HL-60/S4 (cell line): ENCODE data around the gene ST8SIA6.

Experiments used
- in situ Hi-C: fragments of 300-500 bp; cut with MboI; formaldehyde crosslinking; loops from 2 replicates; pipeline ENCODE4 v1.14.3; 2022; ENCODE audit warnings: low sequenced_read_pairs

Gene ST8SIA6

DNA sequence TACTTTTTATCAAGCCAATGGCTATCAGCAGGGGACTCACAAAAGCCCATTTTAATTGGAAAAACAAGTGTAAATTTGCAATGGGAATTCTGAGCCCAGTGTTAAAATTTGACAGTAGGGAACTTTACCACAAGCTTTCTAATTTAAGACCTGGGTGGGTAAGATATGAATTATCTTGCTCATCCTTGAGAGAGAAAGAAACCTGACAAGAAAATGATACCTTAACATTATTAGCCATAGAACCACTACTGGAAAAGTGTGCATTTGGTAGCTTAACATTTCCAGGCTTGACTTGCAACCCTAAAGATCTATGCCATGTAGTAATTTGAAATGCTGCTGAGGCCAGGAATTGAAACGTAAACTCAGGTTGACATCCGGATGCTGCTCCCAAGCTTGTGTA lies 2.7 kb upstream of the ST8SIA6 start:
- in situ Hi-C loops = no loop called here

DNA sequence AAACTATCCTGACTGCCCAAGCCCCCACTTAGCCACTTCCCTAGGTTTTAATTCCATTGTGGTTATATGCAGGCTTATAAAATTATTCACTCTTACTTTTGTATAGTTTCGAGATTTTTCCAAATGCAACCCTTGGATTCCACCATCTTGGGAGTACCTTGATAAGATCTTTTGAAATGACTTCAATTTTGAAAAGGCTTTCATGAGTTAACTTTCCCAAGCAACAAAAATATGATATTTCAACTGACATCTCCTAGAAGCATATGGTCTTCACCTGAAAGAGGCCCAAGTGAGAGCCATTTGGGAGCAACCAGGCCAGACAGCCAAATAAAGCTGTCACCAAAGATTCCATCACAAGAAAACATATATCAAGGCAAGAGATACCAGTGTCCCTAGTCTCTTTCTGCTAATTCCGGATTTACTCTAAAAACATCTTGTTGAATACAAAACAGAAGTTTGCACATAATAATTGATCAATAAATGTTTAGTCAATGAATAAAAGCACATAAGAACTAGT lies 1.7 kb upstream of the ST8SIA6 start:
- in situ Hi-C loops = no loop called here

DNA sequence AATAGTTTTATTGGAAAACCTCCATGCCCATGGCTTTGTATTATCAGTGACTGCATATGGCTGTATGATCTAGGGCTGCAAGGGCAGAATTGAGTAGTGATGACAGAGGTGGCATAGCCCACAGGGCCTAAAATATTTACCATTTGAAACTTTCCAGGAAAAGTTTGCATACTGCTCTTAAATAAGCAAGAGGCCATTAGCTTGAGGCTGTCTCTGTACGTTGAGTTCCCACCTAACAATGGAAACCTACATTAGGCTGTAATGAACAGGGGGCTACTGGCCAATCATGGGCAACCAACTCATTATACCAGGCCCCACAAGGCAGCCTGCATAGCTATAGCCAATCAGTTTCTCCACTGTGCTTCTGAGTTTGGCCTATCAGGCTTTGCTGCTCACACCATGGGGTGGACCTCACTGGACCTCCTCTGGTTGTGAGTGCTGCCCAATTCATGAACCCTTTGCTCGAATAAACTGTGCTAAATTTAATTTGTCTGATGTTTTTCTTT lies 673 bp upstream of the ST8SIA6 start:
- in situ Hi-C loops = no loop called here

DNA sequence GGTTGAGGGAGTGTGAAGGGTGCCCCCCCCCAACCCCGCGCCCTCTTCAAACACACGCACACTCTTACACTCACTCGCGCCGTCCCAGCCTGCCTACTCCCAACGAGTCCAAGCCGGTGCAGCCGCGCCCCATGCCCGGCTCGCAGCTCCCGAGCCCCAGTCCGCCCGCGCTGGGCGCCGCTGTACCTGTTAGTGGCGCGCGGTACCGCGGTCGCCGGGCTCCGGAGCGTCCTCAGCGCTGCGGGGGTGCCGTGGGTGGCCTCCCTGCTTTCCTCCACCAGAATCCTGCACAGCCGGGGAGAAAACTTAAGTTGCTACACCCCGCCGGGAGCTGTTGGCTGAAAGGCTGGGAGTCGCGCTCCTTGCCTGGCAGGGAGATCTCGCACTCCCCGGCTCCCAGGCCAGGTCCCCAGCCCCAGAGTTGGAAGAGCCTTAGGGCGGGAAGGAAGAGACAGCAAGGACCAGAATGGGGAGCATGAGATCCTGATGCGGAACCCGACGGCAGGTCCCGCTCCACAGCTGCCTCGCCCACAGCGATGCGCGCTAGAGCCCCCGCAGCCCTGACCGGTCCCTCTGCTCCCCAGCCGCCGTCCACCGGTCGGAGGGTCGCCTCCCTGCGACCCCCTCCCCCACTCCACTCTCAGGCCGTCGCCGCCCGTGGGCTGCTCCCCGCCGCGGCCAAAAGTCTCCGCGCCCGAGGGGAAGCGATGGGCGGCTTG lies 863 bp downstream of the ST8SIA6 start:
- in situ Hi-C loops = no loop called here

DNA sequence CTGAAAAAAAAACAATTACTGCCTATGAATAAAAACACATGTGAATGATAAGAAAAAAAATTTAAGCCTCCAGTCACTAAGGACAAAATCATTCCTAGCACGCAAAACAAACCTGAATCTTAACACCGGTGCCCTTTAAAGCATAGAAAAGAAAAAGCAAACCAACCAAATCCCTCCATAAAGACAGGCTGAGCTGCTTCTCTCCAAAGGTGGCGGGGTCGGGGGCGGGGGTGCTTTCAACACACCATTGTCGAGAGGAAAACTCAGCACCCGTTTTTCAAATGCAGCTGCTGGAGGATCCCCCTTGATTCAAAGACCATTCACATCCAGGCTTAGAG lies 1.4 kb downstream of the ST8SIA6 start:
- in situ Hi-C loops = no loop called here

DNA sequence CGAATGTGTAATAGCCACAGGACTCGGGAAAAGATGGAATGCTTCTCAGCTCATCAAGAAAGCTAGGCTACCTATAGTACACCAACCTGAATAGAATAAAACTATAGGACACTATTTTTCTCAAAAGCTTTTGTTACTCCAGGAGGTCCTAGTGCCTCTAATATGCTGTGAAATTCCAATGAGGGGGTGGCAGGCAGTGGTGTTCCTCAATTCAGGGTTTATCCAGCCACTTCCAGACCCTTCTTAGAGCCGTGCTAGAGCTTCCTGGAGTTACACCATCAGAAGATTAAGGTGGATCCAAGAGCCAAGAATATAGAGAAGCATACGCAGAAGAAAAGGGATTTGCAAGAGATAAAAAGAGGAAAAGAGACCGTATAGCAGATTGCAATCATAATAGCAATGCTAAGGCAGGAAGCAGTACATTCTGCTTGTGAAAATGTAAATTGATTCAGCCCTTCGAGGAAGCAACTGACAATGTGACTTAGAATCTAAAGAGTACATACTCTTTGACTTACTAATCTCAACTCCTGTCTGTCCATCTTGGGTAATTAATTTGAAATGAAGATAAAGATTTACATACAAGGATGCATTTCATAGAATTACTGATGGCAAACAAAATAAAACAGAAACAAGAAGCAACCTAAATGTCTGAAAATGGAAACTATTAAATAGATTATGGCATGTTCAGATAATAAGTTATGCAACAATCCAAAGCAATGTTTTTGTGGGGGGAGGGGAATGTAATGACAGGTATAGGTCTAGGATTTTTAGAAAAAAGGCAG lies 2.1 kb downstream of the ST8SIA6 start:
- in situ Hi-C loops = no loop called here

DNA sequence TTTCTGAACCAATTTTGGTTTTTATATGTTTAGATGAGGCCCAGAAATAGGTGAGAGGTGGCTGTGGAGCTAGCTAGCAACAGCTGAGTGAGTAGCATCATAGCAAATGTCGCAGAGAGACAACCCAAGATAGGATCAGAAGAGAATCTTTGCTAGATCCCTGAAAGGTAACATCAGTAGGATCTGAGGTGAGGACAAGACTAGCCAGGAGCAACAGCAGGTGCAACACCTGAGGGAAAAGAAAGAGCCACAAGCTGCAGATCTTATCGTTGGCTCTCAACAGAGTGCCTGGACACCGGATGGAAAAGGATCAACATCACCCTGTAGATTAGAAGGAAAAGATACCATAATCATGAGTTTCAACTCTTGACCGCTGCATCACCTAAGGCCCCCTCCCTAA lies 4.4 kb downstream of the ST8SIA6 start:
- in situ Hi-C loops = no loop called here

DNA sequence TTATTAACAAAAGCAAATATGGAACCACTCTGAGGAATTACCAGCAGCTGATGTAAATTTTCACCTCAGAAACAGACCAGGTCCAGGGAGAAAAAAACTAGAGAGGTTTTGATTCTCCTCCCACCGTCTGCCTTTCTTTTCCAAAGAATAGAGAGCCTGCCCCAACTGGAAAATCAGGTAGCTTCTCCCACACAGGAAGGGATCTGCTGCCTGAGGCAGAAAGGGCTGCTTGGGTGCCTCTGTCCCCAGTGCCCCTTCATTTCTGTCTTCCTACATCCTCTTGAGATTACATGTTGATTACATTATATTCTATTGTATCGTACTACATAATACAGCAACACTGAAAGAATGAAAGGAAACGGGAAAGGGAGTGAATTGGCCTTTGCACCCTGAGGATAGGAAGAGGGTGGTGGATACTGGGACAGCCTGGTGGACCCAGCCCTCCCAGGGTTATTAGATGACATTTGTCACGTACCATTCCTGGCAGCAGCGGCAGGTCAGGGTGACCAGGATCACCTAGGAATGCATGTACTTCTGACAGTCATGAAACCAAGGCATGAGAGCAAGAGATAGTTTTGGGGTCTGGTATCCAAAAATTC lies 8.9 kb downstream of the ST8SIA6 start:
- in situ Hi-C loops = loop anchor here (25.0 kb wide), 1 partner anchor 608 kb away; no protein-coding TSS in a partner anchor

DNA sequence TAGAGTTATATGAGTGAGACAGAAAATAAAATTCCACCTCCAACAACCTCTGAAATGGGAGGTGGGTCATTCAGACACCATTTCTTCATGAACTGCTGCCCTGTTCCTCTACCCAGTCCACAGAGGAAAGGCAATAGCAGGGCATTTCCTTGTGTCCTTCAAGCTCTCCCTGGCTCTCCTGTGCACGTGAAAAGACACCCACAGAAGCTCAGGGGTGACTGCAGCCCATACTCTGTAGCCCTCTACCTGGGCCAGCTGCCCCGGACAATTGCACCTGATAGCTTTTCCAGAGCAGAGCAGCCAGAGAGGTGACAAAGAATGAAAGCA lies 10.0 kb downstream of the ST8SIA6 start:
- in situ Hi-C loops = loop anchor here (25.0 kb wide), 1 partner anchor 607 kb away; no protein-coding TSS in a partner anchor

DNA sequence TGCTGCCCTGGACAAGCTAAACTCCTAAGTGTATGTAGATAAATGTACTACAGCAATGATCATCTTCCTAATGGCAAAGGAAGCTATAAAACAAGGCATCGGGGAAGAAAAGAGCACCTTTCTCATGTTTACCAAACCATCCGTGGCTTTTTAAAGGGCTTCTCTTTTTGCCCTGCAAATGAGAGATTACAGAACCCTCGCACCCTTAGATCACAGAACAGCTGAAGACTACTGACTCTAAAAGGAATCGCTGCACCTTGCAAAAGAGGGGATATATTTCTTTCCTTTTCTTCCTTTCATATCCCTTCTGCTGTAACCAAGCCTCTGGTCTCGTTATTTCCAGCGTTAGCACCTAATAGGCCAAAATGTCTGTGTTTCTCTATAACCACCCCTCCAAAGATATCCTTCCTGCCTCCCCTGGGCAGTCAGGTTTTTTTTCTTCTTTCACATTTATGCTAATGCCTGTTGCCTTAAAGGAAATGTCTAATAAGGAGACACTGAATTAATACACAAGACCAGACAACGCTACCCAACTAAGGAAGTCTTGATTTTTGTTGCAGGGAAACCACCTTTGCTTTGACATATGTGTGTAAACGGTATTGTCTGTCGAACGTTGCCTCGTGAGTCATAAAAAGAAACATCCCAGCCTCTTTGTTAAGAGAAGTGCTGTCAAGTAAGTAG lies 10.5 kb downstream of the ST8SIA6 start:
- in situ Hi-C loops = loop anchor here (25.0 kb wide), 1 partner anchor 607 kb away; no protein-coding TSS in a partner anchor

DNA sequence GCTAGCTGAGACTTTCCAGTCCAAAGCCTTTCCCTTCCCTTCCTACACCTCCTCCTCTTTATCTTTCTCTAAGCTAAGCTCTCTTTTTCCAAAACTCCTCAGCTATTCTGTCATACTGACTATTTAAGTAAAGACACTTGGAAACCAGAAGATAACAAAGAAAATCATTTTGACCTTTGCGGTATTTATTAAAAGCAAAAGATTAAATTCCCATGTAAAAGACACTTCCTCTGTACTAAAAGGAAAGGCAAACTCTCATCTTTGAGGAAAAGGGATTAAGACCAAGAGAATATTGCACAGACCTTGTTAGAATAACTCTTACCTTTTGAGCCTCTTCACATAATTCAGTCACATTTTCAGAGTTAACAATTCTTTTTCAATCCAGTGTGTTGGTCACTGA lies 15.8 kb downstream of the ST8SIA6 start:
- in situ Hi-C loops = loop anchor here (25.0 kb wide), 1 partner anchor 601 kb away; no protein-coding TSS in a partner anchor

DNA sequence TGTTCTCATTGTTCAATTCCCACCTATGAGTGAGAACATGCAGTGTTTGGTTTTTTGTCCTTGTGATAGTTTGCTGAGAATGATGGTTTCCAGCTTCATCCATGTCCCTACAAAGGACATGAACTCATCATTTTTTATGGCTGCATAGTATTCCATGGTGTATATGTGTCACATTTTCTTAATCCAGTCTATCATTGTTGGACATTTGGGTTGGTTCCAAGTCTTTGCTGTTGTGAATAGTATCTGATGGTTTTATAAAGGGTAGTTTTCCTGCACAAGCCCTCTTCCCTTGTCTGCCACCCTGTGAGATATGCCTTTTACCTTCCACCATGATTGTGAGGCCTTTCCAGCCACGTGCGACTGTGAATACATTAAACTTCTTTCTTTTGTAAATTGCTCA lies 17.8 kb downstream of the ST8SIA6 start:
- in situ Hi-C loops = loop anchor here (25.0 kb wide), 1 partner anchor 599 kb away; no protein-coding TSS in a partner anchor

DNA sequence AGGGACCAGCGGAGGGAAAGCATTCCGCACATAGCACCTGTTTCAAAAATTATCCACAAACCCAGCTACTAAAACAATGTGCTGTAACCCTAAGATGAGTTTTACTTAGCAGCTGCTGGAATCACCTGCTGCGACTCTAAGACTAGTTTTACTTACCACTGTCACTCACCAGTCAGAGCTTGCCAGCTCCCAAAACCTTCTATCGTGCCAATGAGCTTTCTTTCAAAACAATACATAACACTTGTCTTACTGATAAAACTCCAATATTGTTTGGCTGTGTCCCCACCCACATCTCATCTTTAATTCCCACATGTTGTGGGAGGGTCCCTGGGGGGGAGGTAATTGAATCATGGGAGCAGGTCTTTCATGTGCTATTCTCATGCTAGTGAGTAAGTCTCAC lies 18.4 kb downstream of the ST8SIA6 start:
- in situ Hi-C loops = loop anchor here (25.0 kb wide), 1 partner anchor 599 kb away; no protein-coding TSS in a partner anchor

DNA sequence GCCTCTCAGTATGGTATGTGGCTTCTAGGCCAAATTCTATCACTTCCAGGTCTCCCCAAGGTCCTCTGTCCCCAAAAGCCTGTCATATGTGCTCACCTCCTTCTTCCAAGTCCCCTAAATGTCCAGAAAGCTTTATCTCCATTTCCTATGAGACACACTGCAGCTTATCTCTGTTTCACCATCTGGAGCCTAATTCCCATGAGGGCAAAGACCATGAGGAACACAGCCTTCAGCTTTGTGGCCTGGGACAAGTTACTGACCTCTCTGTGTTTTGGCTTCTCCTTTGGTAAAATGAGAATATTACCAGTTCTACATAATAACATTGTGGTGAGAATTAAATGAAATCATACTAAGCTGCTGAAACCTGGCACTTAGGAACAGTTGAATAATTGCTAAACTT lies 19.2 kb downstream of the ST8SIA6 start:
- in situ Hi-C loops = loop anchor here (25.0 kb wide), 1 partner anchor 598 kb away; no protein-coding TSS in a partner anchor

DNA sequence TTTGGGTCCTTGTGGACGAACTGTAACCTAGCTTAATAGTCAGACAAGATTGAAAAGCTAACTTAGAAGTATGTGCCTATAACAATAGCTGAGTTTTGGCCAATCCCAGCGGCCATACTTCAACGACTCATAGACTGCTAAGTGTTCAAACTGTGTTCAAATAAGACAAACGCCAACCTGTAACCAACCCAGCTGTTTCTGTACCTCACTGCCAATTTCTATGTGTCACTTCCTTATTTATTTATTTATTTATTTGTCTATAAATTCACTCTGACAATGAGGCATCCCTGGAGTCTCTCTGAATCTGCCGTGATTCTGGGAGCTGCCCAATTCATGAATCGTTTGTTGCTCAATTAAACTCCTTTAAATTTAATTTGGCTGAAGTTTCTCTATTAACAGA lies 21.7 kb downstream of the ST8SIA6 start:
- in situ Hi-C loops = loop anchor here (25.0 kb wide), 1 partner anchor 595 kb away; no protein-coding TSS in a partner anchor

DNA sequence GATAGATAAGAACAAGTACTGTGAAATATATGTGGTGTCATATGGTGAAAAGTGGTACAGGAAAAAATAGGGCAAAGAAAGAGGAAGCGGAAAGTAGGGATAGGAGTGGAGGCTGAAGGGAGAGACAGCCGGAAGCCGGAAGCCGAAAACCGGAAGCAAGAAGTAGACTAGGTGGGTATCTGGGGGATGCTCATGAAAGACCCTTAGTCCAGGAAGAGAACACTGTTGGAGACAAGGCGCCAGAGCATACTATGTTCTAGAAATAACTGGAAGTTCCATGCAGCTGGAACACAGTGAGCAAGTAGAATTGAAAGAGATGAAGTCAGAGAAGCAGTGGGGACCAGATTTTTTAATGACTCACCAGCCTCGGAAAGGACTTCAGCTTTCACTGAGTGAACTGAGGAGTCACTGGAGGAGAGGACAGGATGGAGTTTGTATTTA lies 22.5 kb downstream of the ST8SIA6 start:
- in situ Hi-C loops = loop anchor here (25.0 kb wide), 1 partner anchor 595 kb away; no protein-coding TSS in a partner anchor

DNA sequence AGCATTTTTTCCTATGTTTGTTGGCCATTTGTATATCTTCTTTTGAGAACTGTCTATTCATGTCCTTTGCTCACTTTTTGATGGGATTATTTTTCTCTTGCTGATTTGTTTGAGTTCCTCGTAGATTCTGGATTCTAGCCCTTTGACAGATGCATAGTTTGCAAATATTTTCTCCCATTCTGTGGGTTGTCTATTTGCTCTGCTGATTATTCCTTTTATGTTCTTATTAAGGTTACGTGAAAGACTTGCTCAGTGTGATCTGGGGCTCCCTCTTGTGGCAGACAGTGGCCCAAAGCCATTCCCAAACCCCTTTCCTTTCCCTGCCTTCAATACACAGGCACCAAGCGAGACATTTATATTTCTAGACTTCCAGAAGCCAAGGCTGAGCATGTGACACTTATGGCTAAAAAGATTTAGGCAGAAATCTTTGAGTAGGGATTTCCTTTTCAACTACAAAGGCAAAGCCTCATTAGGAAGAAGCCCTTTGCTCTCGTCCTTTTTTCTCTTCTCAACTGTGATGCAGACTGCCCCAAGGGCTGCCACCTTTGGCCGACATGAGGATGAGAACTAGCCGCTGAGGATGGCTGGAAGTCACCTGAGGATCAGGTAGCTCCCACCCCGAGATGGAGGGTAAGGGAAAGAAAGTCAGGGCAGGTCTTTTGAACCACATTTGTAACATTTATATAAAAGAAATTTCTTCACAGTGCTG lies 23.6 kb downstream of the ST8SIA6 start:
- in situ Hi-C loops = loop anchor here (25.0 kb wide), 1 partner anchor 594 kb away; no protein-coding TSS in a partner anchor

DNA sequence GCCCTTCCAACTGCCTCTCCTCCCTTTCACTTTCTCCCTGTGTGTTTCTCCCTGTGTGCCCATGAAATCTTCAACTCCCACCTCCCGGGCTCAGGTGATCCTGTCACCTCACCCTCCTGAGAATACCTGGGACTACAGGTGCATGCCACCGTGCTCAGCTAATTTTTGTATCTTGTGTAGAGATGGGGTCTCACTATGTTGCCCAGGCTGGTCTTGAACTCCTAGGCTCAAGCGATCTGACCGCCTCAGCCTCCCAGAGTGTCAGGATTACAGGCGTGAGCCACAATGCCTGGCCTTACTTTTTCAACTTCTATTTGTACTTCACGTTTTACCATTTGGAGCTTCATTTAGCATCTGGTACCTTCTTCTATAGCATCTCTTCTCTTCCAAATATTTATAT lies 24.9 kb downstream of the ST8SIA6 start:
- in situ Hi-C loops = loop anchor here (25.0 kb wide), 1 partner anchor 592 kb away; no protein-coding TSS in a partner anchor

DNA sequence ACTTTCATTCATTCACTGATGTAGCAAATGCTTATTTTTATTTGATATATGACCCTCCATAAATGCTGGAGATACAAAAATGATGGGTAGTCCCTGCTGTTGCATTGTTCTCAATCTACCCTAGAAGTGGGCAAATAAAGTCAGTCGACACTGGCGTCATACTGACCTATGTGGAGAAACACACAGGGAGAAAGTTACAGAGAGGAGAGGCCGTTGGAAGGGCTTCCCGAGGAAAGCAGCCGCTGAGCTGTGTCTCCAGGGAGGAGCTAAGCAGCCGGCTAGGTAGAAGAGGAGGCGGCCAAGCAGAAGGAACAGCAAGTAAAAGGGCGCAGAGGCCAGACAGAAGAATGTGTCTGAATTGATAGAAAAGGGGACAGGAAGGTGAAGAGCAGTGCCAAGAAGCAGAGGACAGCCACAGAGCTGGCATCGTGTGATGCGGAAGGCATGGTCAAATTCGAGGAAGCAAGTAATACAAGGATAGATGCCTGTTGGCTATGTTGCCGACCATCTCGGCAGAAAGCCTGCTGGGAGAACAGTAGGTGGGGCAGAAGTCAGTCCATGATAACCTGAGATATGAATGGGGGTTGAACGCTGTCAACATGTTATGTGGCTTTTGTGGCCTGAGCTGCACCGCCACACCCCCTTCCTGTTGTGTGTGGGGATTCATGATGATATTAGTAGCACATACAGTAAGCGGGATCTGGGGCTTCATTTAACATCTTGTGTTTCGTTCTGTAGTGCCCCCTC lies 25.9 kb downstream of the ST8SIA6 start:
- in situ Hi-C loops = loop anchor here (25.0 kb wide), 1 partner anchor 591 kb away; no protein-coding TSS in a partner anchor
